GM20431 (cell line): ENCODE data around the gene RIMBP2.

Experiments used
- in situ Hi-C: fragments of 300-500 bp; cut with MseI, MboI; formaldehyde crosslinking; loops from one replicate; pipeline ENCODE4 v1.15.0; 2020; ENCODE audit warnings: low sequenced_read_pairs; ENCODE audit not compliant: unreplicated experiment

RIMBP2 gene

DNA sequence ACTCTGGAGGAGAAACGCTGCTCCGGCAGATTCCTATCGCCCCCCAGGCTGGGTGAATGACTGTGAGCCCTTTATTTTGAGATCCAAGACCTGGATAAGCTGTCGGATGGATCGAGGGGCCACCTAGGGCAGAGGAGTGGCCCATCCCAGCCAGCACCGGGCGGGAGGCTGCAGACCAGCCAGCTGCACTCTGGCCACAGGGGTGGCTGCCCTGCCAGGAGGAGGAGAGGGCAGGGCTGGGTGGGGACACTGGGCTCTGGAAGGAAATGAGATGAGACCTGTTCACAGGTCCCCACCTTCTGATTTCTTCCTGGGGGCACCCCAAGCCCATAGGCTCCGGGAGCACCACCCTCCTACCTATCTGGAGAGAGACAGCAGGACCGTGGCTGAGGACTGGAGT lies 238.4 kb downstream of the RIMBP2 start:
- in situ Hi-C loops: no loop called here

DNA sequence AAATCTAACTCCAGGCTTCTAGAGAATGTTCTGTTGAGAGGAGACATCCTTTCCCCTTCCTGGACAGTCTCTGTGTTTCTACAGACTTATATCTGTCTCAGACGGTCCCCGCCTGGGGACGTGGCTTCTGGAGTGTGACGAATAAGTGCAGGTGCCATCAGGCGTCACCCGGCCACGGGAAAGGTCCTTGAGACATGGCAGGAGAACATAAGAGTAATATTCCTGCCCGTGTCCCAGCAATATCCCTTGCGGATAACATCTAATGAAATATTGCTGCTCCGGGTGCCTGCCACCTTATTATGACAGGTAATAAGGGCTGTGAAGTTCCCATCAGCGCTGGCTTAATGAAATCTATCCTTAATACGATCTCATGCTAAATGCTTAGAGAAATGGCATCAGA lies 238.8 kb downstream of the RIMBP2 start:
- in situ Hi-C loops: no loop called here

DNA sequence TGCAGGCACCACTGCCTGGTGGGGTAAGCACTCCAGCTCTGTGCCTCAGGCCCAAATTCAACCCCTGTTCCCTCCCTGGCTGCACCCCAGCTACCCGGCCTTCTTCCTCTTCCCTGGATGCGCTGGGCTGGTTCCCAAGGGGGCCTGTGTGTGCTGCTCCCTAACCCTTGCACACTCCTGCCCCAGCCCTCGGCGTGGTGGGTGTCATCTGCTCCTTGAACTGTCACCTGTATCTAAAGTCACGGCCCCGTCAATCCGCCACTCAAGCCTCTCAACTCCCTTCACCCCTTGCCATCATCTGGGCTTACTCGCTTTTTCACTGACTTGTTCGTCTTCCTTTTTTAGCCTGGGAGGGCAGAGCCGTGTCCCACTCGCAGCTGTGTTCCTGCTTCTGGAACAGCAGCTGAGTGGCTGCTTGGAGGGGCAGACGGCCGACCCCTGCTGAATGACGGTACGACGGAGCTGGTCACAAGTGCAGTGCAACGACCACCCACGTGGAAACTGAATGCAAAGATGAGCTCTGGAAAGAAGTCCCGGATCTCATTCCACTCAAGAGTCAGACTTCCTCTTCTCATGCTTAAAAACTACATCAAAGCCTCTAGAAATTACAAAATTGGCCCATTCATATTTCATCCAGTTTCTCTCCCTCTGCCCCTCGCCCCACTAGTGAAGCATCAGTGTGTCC lies 239.5 kb downstream of the RIMBP2 start:
- in situ Hi-C loops: no loop called here

DNA sequence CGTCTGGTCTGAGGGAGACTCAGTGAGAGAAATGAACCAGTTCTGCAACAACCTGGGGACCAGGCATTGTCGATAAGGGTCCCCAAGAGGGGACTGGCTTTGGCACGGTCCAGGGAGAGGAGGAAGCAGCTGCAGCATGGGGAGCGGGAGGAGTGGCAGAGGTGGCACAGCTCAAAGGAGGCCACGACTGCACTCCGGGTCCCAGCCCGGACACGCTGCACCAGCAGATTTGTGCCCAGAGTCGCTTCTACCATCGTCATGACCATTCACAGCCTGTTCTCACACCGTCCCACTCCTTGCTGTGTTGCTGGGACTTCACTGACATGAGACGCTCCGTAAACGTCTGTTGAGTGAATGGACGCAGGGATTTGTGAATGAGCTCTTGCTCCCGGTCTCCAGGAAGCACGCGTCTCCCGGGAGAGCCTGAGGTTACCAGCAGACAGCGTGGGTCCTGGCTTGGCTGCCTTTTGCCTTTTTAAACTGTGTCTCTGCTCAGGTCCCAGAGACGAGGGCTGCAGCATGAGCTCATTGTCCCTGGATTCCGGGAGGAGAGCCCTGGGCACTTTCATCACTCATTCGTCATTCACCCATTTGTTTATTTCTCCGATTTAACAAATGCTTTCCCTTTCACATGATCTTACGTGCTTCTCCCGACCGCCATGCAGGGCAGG lies 241.4 kb downstream of the RIMBP2 start:
- in situ Hi-C loops: no loop called here

DNA sequence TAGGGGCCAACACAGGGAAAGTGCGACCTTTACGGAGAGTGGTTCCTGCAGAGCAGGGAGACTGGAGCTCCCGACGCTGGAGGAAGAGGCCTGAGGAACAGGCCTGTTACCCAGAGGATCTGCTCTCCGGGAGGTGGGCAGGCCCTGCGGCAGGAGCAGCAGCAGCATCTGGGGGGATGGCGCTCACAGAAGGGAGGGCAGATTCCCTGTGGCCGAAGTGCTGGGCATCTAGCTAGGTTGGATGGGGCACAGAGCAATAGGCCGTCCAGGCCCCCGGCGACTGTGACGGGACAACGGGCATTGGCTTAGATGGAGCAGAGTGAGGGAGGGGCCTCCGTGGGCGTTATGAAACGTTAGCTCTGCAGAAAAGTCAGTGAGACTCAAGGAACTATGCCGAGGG lies 242.8 kb downstream of the RIMBP2 start:
- in situ Hi-C loops: no loop called here

DNA sequence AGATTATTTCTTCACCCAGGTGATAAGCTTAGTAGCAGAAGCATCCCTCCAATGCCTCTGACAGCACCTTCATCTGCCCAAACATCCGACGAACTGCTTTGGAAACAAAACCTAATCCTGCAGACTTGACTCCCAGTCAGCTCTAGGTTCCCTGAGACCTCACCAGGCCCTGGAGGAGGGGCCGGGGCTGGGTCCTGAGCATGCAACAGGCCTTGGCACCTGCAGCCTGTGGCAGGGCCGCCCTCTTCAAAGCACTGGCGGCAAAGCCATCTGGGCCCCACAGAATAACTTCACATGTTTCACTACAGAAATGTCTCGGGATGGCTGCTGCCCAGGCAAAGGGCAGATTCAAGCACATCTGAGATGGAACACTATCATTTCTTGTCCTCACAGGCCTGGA lies 245.1 kb downstream of the RIMBP2 start:
- in situ Hi-C loops: no loop called here

DNA sequence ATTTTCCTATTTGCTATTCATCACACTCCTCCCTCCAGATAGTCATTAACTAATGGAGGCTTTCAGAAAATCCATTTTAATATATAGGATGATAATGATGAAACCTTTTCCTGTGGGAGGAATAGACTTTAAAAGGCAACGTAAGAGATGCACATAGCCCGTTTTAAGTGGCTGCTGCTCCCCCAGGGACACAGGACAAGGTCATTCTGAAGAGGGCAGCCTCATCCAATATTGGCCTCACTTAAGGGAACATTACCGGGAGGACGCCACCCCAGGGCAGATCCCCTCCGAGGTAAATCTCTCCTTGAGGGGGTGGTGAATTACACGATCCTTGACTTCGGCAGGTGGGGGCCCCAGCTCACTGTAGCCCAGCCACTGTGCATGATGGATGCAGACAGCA lies 246.5 kb downstream of the RIMBP2 start:
- in situ Hi-C loops: no loop called here

DNA sequence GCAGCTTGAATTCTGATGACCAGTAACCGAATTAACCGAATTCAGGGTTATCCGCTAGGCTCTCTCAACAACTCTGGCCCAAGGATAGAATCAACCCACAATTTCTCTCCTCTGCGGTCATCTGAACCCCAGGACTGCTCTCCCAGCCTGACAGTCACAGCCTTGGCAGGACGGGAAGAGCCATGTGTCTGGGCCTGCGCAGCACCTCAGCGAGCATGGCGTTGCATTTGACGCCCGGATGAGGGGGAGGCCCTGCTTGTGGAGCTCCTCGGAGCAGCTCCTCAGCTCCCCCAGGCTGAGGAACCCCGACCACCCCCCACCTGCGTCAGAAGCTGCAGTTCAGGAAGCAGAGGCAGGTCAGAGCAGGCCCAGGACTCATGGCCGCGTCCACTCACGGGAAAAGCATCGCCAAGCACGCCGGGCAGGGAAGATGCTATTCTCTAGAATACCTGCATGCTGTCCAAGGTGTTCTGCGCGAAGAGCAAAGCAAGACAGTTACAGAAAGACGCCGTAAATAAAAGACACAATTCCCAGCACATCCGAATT lies 247.3 kb downstream of the RIMBP2 start:
- in situ Hi-C loops: no loop called here

DNA sequence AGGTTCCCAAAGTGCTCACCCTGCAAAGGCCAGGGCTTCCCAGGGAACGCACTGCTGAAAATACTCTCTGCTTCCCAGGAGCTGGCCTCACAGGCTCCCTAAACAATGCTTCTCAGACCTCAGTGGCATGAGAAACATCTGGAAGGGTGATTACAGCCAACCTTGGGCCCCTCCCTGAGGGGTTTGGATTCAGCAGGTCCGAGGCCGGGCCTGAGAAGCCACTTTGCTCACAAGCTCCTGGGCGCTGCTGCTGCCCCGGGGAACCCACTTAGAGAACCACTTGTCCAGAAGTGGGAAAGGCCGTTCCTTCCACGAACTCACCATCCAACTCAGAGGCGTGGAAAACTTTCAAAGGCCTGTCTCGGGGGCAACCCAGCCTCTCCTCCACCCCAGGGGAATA lies 247.9 kb downstream of the RIMBP2 start:
- in situ Hi-C loops: no loop called here

DNA sequence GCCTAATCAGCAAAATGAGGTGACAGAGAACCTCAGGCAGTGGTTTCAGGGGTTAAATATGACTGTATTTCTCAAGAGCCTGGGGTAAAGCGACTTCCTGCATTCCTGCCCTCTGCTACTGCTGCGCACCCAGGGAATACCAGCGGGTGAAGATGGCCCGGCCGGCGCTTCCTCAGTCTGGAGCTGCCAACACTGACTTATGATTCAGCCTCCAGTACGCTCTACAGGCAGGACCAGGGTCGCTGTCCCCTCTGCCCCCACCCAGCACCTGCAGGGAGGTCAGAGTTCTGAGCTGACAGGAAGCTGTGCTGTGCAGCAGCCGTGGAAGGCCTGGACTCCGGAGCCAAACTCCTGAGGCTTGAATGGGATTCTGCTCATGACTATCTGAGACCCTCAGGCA lies 250.5 kb downstream of the RIMBP2 start:
- in situ Hi-C loops: no loop called here

DNA sequence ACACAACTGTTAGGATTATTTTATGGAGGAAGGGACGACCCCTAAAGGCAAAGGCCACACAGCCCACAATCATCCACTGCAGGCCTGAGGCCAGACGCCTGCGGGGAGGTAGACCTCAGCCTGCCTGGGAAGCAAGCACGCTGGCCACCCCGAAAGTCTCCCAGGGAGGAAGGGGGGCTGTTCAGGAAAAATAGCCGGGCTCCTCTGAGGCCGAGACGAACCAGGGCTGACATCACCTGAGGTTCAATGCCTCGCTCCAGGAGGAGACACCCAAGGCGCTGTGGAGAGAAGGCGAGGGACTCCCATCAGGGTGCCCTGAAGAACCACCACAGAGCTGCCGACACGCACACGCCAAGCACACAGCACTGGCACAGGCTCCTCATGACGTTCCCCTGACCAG lies 251.1 kb downstream of the RIMBP2 start:
- in situ Hi-C loops: no loop called here

DNA sequence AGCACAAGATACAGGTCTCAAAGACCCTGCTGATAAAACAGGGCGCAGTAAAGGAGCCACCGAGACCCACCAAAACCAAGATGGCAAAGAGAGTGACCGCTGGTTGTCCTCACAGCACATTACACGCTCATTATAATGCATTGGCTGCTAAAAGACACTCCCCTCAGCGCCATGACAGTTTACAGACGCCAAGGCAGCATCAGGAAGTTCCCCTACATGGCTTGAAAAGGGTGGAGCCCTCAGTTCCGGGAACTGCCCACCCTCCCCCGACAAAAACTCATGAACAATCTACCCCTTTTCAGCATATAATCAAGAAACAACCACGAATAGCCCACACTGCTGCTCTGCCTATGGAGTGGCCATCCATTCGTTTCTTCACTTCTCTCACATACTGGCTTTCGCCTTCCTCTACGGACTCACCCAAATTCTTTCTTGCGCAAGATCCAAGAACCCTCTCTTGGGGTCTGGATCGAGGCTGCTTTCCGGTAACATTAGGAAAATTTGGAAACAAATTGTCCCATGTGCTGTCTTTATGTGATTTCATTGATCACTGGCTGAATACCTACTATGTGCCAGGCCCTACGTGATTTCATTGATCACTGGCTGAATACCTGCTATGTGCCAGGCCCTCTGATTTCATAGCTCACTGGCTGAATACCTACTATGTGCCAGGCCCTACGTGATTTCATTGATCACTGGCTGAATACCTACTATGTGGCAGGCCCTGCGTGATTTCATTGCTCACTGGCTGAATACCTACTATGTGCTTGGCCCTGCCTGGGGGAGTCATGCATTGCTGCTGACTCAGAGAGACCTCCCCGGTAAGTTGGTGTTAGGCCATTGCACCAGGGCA lies 252.1 kb downstream of the RIMBP2 start:
- in situ Hi-C loops: no loop called here

DNA sequence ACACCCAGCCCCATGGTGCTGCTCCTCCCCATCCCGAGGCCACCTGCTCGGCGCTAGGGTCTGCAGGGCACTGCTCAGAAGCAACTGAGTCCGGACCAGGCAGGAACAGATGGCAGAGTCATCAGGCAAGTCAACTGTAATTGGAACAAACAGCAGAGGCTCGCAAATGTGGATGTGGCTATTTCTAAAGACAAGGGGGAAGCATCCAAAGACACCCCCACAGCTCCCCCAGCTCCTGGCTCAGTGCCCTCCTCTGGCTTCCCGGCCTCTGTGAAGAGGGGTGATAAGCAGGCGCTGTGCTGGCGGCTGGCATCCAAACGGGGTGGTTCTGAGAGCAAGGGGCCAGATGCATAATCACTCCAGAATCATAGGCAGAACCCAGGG lies 252.8 kb downstream of the RIMBP2 start:
- in situ Hi-C loops: no loop called here

DNA sequence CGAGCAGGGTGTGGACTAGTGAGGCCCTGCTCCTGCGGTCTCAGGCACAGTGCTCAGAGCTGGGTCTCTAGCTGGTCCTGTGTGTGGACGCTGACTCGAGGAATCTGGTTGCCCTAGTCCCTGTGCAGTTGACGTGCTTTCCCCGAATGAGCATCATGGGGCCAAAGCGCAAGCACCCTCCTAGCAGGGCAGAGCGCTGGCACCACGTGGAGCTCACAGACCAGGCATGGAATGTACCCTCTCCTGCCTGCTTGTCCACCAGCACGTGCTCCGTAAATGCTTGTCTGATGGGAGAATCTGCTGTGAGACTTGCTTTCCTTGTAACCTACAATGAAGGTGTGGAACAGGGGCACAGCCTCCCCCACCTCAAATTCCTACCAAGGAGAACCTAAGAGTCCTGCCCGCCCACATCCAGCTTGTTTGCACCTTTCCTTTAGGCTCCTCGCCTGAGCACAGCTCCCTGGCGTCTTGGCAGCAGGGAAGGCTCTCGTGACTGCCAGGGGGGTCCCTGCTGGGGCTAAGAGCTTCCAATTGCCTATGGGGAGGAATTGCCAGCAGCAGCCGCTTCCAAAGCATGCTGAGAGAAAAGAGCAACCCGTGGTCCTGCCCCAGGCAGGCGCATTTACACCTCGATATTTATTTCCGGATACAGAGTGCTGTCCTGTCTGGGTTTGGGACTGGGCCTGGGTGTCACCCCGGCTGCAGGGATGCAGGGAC lies 253.4 kb downstream of the RIMBP2 start:
- in situ Hi-C loops: no loop called here

DNA sequence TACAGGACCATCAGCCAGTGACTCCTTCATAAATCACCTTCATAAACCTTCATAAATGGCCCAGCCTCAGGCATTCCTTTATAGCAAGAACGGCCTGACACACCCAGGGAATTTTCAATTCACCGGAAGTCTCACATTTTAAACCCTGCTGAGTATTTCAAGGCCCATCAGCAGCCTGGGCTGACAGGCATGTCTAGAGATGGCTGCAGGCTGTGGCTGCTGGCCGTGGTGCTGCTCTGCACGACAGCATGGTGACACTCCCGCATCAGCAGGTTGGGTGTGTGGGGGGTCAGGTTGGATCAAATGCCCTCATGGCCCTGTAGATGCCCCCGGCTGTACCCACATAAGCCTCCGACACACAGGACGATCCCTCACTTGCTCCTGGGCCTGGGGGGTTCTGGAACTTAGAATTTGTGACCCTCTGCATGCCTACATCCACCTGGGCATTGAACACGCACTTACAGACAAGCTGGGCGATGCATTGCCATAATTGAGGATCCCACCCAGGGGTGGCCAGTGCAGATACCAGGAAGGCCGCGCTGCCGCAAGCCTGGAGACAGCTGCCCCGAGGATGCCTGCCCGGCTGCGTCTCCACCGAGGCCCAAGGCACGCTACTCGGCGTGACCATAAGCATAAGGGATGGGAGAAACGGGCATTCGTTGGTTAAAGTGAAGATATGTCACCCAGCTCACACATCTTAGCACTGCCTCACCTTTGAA lies 254.1 kb downstream of the RIMBP2 start:
- in situ Hi-C loops: no loop called here

DNA sequence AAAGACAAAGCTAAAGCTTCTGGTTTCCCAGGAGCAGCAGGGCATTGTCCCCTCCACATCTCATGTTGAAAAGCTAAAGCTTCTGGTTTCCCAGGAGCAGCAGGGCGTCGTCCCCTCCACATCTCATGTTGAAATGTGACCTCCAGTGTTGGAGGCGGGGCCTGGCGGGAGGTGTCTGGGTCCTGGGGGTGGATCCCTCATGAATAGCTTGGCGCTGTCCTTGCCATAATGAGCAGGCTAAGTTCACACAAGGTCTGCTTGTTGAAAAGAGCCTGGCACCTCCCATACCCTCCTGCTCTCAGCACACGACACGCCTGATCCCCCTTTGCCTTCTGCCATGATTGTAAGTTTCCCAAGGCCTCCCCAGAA lies 254.7 kb downstream of the RIMBP2 start:
- in situ Hi-C loops: no loop called here

DNA sequence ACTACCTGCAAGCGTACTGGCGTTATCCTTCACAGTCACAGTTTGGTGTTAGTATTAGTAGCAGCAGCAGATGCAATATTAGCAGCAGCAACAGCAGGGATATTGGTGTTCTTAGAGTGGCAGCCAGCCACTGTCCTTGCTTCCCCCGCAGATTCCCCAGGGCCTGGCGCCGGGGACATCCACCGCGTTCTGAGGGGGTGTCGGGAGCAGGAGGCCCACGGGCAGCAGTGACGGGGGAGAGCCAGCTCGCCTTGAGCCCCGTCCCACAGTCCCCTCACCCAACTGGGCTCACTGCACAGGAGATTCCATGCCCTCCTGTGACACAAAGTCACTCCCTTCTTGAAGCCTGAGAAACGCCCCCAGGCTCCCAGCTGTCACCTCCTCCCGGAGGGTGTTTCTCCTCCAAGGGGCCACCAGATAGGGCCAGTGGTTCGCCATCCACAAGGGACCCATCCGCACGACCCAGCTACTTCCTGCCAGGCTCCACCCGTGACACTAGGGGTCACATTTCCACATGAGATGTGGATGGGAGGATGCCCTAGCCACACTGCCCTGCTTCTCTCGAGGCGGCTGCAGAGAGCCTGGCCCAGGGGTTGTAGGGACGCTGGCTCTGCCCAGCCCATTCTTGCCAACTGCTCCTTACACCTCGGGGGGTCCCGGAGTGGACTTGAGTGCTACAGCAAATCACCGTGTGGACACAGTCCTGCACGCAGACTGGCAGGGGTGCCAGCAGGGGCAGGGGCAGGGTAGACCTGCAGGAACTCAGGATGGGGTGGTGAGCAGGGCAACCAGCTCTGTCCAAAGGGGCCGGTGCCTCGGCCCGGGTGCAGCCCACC lies 255.3 kb downstream of the RIMBP2 start:
- in situ Hi-C loops: no loop called here

DNA sequence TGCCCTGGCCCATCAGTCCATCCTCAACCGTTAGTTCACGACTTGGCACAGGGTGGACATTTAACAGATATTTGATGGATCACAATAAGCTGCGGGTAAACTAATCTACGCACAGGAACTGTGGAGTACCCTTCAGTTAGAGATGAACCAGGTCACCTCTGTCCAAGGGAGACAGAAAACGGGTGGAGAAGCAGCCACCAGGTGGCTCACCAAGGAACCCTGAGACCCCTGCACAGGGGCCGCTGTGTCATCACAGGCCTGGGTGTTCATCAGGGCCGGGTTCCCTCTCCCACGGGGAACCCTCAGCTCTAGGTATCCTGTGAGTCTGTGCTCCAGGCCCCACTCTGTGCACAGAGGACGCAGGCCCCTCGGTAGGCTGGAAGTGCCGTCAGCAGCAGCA lies 256.2 kb downstream of the RIMBP2 start:
- in situ Hi-C loops: no loop called here

DNA sequence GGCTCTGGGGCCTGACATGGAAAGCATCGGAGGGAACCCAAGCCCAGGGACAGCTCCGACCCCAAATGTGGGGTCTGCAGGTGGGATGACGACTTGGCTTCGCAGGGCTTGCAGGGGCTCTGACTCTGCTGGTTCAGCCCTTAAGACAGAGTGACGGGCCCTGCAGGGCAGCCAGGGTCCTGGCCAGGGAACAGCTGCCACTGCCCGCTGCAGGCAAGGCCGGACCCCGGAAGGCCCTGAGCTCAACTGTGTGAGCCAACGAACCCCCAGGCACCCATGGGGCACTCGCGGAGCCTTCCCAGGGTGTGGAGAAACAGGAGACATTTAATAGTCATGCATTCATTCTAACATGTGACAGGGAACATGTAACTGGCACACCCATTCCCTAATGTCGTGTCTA lies 257.8 kb downstream of the RIMBP2 start:
- in situ Hi-C loops: no loop called here
